Measurements from ENCODE around the gene PARD3. TPM values are rescaled to one million over a fixed set of nuclear protein-coding genes. Genes with fewer than 3 reads are reported as not detected.

Gene PARD3
- total and polyA plus RNA-seq, 7 experiments from 2014 or later = 0.19 to 1.2 (median 0.43) TPM

DNA sequence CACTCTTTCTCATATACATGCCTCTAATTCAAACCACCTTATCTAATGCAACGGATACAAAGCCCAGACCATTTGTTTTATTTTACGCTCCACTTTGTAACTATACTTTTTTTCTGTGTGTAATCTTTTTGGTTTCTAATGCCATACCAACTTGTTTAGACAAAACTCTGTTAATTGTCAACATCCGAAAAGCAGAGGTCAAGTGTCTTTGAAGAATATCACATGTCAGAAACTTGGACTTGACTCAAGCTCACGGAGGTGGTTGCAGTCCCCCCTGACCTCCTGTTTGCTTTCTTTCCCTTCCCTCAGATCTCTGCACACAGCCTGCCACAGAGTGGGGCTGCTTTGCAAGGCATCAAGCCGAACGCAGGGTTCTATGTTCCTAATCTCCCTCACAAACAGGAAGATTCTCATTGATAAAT lies 698.9 kb downstream of the PARD3 start:
- H3K4me1 Mint-ChIP-seq = peaks cover 0 to 6% (median 2%) of the 10 kb centered on the region in 7 donors
- POLR2A ChIA-PET = no interaction called here
- peaks cover 0 to 2% (median 0%) of the 10 kb centered on the region in 11 donors for H3K9me3 Mint-ChIP-seq
- no peaks in the 10 kb centered on the region for H3K36me3 ChIP-seq (ENCODE audit: control insufficient read depth in 2 of 3, insufficient read depth in 3 of 3, low read length in 3 of 3)
- H3K27ac Mint-ChIP-seq = no peak overlapping the region
- CTCF ChIA-PET = no interaction called here
- H3K36me3 Mint-ChIP-seq = peaks cover 0 to 2% (median 0%) of the 10 kb centered on the region in 5 donors
- no peak overlapping the region for H3K4me3 Mint-ChIP-seq
- H3K4me3 ChIP-seq (ENCODE audit: low read length) = no peak overlapping the region
- H3K4me1 ChIP-seq (ENCODE audit: control insufficient read depth in 2 of 2, insufficient read depth in 2 of 2, low read length in 2 of 2) = no peaks in the 10 kb centered on the region
- no peak for DNase-seq
- peaks cover 0 to 4% (median 0%) of the 10 kb centered on the region in 5 donors for H3K27me3 Mint-ChIP-seq
- ATAC-seq = no peak
- intact Hi-C loops (cut with micrococcal nuclease) = no loop called here
- H3K9me3 ChIP-seq (ENCODE audit: control insufficient read depth in 2 of 3, low read length in 3 of 3) = no peaks in the 10 kb centered on the region
- no peak overlapping the region for H3K27ac ChIP-seq (ENCODE audit: low read depth, low read length)
- no peaks in the 10 kb centered on the region for H3K27me3 ChIP-seq (ENCODE audit: control insufficient read depth in 2 of 2, insufficient read depth in 2 of 2, low read length in 2 of 2)

DNA sequence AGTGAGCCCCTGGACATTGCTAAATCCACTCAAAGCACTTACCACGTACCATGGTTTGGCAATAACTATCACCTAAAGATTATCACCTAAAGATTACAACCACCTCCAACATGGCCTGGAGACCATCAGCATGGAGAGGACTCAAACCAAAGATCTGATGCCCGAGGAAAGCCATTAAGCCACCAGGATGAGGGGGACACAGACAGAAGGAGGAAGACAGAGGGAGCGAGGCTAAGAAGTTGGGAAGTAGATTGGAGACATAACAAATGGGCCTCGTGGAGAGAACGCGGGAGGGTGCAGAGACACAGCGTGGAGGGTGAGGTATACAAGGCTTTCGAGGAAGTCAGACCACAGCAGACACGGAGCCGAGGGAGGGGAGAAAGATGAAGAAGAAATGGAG lies 700.2 kb downstream of the PARD3 start:
- no peak for ATAC-seq
- H3K27ac Mint-ChIP-seq = no peak overlapping the region

DNA sequence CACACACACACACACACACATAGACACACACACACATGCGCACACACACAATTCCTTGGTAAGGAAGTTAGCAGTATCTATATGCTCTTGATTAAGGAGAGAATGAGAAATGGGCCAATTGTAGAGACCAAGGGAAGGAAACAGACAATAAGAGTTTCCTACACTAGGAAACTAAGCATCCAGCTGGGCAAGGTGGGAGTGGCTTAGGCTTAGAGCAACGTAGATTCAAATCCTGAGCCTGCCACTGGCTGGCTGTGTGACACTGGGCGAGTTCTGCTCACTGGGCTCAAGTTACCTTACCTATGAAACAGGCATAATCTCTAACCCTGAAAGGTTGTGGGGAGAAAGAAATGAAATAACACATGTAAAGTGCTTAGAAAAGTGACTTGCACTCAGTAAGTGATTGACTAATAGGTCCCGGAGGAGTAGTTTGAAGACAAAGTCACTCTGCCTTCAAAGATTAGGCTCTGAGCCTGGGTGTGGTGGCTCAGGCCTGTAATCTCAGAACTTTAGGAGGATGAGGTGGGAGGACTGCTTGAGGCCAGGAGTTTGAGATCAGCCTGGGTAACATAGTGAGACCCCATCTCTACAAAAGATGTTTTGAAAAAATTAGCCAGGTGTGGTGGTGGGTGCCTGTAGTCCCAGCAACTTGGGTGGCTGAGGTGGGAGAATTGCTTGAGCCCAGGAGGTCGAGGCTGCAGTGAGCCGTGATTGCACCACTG lies 701.4 kb downstream of the PARD3 start:
- no peaks in the 10 kb centered on the region for H3K9me3 ChIP-seq (ENCODE audit: control insufficient read depth in 2 of 3, low read length in 3 of 3)
- no peak for ATAC-seq
- Mint-ChIP-seq H3K36me3 (no peaks in the 10 kb centered on the region), H3K4me3 (no peak overlapping the region), H3K27ac (no peak overlapping the region), H3K4me1 (no peaks in the 10 kb centered on the region), H3K27me3 (peaks cover 0 to 4% (median 0%) of the 10 kb centered on the region in 5 donors), H3K9me3 (peaks cover 0 to 2% (median 0%) of the 10 kb centered on the region in 11 donors)
- CTCF ChIA-PET = no interaction called here
- no peaks in the 10 kb centered on the region for H3K27me3 ChIP-seq (ENCODE audit: control insufficient read depth in 2 of 2, insufficient read depth in 2 of 2, low read length in 2 of 2)
- H3K4me3 ChIP-seq (ENCODE audit: low read length) = no peak overlapping the region
- no peak for DNase-seq
- no peaks in the 10 kb centered on the region for H3K4me1 ChIP-seq (ENCODE audit: control insufficient read depth in 2 of 2, insufficient read depth in 2 of 2, low read length in 2 of 2)
- POLR2A ChIA-PET = no interaction called here
- H3K27ac ChIP-seq (ENCODE audit: low read depth, low read length) = no peak overlapping the region
- intact Hi-C loops (cut with micrococcal nuclease) = no loop called here
- H3K36me3 ChIP-seq (ENCODE audit: control insufficient read depth in 2 of 3, insufficient read depth in 3 of 3, low read length in 3 of 3) = no peaks in the 10 kb centered on the region

More for the DNA sequence above, 700.2 kb downstream of the PARD3 start:
- no peaks in the 10 kb centered on the region for H3K36me3 Mint-ChIP-seq
- H3K9me3 Mint-ChIP-seq = peaks cover 0 to 2% (median 0%) of the 10 kb centered on the region in 11 donors
- no peak overlapping the region for H3K4me3 Mint-ChIP-seq
- intact Hi-C loops (cut with micrococcal nuclease) = no loop called here
- no peaks in the 10 kb centered on the region for H3K4me1 Mint-ChIP-seq
- no peak for DNase-seq
- Histone ChIP-seq H3K9me3 (ENCODE audit: control insufficient read depth in 2 of 3, low read length in 3 of 3) (no peaks in the 10 kb centered on the region), H3K27me3 (ENCODE audit: control insufficient read depth in 2 of 2, insufficient read depth in 2 of 2, low read length in 2 of 2) (no peaks in the 10 kb centered on the region), H3K4me3 (ENCODE audit: low read length) (no peak overlapping the region), H3K4me1 (ENCODE audit: control insufficient read depth in 2 of 2, insufficient read depth in 2 of 2, low read length in 2 of 2) (no peaks in the 10 kb centered on the region), H3K36me3 (ENCODE audit: control insufficient read depth in 2 of 3, insufficient read depth in 3 of 3, low read length in 3 of 3) (no peaks in the 10 kb centered on the region), H3K27ac (ENCODE audit: low read depth, low read length) (no peak overlapping the region)
- H3K27me3 Mint-ChIP-seq = peaks cover 0 to 4% (median 0%) of the 10 kb centered on the region in 5 donors
- POLR2A ChIA-PET = no interaction called here
- CTCF ChIA-PET = no interaction called here

DNA sequence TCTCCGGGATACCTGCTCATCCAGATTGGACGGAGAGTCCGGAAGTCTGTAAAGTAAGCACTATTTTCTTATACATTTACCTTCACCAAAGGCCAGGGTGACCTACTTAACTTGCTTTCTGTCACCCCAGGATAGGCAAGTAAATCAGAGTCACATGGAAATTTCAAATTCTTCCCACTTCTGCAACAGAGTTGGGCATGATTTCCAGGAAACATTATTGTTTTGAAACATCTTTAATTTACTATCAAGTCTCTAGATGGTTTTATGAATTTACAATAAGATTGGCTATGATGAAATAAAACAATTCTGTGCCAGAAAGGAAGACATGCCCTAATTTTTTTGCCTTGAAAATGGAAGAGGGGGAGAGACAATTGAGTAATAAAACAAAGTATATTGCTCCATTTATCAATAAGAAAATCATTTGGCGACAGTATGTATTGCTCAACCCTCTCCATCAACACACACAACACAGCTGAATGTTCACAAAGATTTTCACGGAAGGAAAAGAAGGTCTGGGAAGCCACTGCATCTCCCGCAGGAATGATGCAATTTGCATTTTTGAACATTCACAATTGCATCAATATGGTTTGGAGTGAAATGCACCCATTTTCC lies 702.8 kb downstream of the PARD3 start:
- Mint-ChIP-seq H3K4me1 (no peaks in the 10 kb centered on the region), H3K27me3 (peaks cover 0 to 4% (median 0%) of the 10 kb centered on the region in 5 donors), H3K9me3 (peaks cover 0 to 2% (median 0%) of the 10 kb centered on the region in 11 donors), H3K36me3 (no peaks in the 10 kb centered on the region), H3K27ac (no peak overlapping the region), H3K4me3 (no peak overlapping the region)
- H3K27me3 ChIP-seq (ENCODE audit: control insufficient read depth in 2 of 2, insufficient read depth in 2 of 2, low read length in 2 of 2) = no peaks in the 10 kb centered on the region
- H3K9me3 ChIP-seq (ENCODE audit: control insufficient read depth in 2 of 3, low read length in 3 of 3) = no peaks in the 10 kb centered on the region
- no peak overlapping the region for H3K27ac ChIP-seq (ENCODE audit: low read depth, low read length)
- ChIA-PET POLR2A (no interaction called here), CTCF (no interaction called here)
- H3K36me3 ChIP-seq (ENCODE audit: control insufficient read depth in 2 of 3, insufficient read depth in 3 of 3, low read length in 3 of 3) = no peaks in the 10 kb centered on the region
- H3K4me3 ChIP-seq (ENCODE audit: low read length) = no peak overlapping the region
- no peak for ATAC-seq
- DNase-seq = no peak
- no peaks in the 10 kb centered on the region for H3K4me1 ChIP-seq (ENCODE audit: control insufficient read depth in 2 of 2, insufficient read depth in 2 of 2, low read length in 2 of 2)
- intact Hi-C loops (cut with micrococcal nuclease) = no loop called here

DNA sequence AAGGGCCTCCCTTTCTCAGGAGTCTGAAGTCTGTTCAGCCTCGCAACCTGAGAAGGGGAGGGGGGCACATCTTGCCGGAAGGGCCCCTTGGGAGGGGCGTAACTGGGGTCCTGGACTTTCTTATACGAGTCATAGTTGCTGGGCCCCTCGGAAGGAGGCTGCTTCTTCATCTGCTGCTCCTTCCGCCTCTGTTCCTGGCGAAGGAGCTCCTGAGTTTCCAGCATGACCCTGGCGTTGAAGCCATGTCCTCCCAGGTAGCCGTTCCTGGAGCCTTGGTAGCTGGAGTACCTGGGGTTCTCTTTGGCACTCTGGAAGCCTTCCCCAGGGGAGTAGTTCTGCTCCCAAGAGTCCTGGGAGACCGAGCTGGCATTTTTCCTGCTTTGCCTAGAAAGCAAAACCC lies 703.9 kb downstream of the PARD3 start:
- ChIA-PET POLR2A (no interaction called here), CTCF (no interaction called here)
- Histone ChIP-seq H3K4me3 (ENCODE audit: low read length) (no peak overlapping the region), H3K9me3 (ENCODE audit: control insufficient read depth in 2 of 3, low read length in 3 of 3) (no peaks in the 10 kb centered on the region), H3K27me3 (ENCODE audit: control insufficient read depth in 2 of 2, insufficient read depth in 2 of 2, low read length in 2 of 2) (no peaks in the 10 kb centered on the region), H3K4me1 (ENCODE audit: control insufficient read depth in 2 of 2, insufficient read depth in 2 of 2, low read length in 2 of 2) (no peaks in the 10 kb centered on the region), H3K27ac (ENCODE audit: low read depth, low read length) (no peak overlapping the region), H3K36me3 (ENCODE audit: control insufficient read depth in 2 of 3, insufficient read depth in 3 of 3, low read length in 3 of 3) (no peaks in the 10 kb centered on the region)
- peaks cover 0 to 1% (median 0%) of the 10 kb centered on the region in 5 donors for H3K27me3 Mint-ChIP-seq
- H3K27ac Mint-ChIP-seq = no peak overlapping the region
- no peaks in the 10 kb centered on the region for H3K36me3 Mint-ChIP-seq
- no peak overlapping the region for H3K4me3 Mint-ChIP-seq
- no peak for ATAC-seq
- intact Hi-C loops (cut with micrococcal nuclease) = no loop called here
- H3K4me1 Mint-ChIP-seq = no peaks in the 10 kb centered on the region
- peaks cover 0 to 2% (median 0%) of the 10 kb centered on the region in 11 donors for H3K9me3 Mint-ChIP-seq
- DNase-seq = no peak

DNA sequence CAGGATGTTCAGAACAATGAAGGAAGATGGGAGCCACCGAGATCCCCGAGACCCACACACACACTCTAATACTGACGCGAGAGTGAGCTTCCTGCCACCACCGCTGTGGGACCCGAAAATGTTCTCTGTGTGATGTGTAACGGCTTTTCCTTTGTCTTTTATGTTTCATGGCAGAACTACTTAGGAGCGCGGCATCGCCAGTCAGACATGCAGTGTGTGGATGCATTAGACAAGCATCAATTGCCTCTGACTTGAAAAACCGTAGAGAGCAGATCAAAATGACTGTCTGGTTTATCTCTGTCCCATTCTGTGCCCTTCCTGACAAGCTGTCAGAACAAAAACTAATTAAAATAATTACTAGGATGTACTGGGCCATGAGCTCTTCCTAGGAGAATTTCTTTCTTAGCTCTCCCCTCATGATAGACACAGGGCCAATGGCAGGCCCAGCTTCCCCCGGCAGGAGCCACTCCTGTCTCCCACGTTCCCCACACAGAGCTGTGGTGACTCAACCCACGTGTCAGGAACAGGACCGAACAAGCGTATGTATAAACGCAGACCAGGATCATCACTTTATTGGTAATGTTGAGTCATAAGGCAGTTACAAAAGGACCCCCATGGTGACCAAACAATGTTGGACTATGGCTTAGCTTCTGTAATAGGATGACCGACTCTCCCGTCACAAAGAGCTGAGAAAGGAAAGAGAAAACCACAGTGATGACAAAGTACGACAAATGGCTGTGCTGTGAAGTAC lies 705.0 kb downstream of the PARD3 start:
- H3K36me3 ChIP-seq (ENCODE audit: control insufficient read depth in 2 of 3, insufficient read depth in 3 of 3, low read length in 3 of 3) = no peaks in the 10 kb centered on the region
- intact Hi-C loops (cut with micrococcal nuclease) = no loop called here
- no peak for ATAC-seq
- H3K27me3 Mint-ChIP-seq = peaks cover 0 to 7% (median 0%) of the 10 kb centered on the region in 5 donors
- H3K4me1 ChIP-seq (ENCODE audit: control insufficient read depth in 2 of 2, insufficient read depth in 2 of 2, low read length in 2 of 2) = no peaks in the 10 kb centered on the region
- H3K9me3 Mint-ChIP-seq = peaks cover 0 to 4% (median 0%) of the 10 kb centered on the region in 11 donors
- no peaks in the 10 kb centered on the region for H3K4me1 Mint-ChIP-seq
- H3K9me3 ChIP-seq (ENCODE audit: control insufficient read depth in 2 of 3, low read length in 3 of 3) = no peaks in the 10 kb centered on the region
- no peak overlapping the region for H3K27ac Mint-ChIP-seq
- no peak for DNase-seq
- no peaks in the 10 kb centered on the region for H3K27me3 ChIP-seq (ENCODE audit: control insufficient read depth in 2 of 2, insufficient read depth in 2 of 2, low read length in 2 of 2)
- H3K36me3 Mint-ChIP-seq = no peaks in the 10 kb centered on the region
- no peak overlapping the region for H3K4me3 ChIP-seq (ENCODE audit: low read length)
- CTCF ChIA-PET = interaction anchor here (0.7 kb wide), 1 partner anchor 574 kb away, joined by 3 read pairs; no protein-coding TSS in a partner anchor
- no peak overlapping the region for H3K4me3 Mint-ChIP-seq
- no peak overlapping the region for H3K27ac ChIP-seq (ENCODE audit: low read depth, low read length)
- POLR2A ChIA-PET = no interaction called here

Data from naive thymus-derived CD4-positive, alpha-beta T cell (primary cell).